Measurements from ENCODE around the gene THSD7A. TPM values are rescaled to one million over a fixed set of nuclear protein-coding genes. Genes with fewer than 3 reads are reported as not detected.

Gene THSD7A
- total and polyA plus RNA-seq, 2 experiments from 2014 or later, result 4.0 to 8.3 TPM

- WGBS (ENCODE audit: low lambda C conversion rate, missing lambda C conversion rate), result 92% methylated on average over 1 of the region's 1 CpG
- H3K36me3 ChIP-seq (replicated peaks; ENCODE audit: insufficient read depth, low read depth), result no peaks in the 10 kb centered on the region
- no peak overlapping the region for H3K27ac ChIP-seq
These were observed 462.3 kb downstream of the THSD7A start for GRCh38 chr7:11369696-11370095.

GRCh38 chr7:11366118-11366517 is 465.9 kb downstream of the THSD7A start:
- Histone ChIP-seq H3K4me1 (ENCODE audit: insufficient read depth) (no peaks in the 10 kb centered on the region), H2AFZ (no peak overlapping the region), H3K27me3 (no peaks in the 10 kb centered on the region), H4K20me1 (ENCODE audit: insufficient read depth, poor library complexity, severe bottlenecking) (no peaks in the 10 kb centered on the region), H3K79me2 (no peaks in the 10 kb centered on the region), H3K4me2 (no peak overlapping the region), H3K4me3 (no peak overlapping the region), H3K27ac (no peak overlapping the region), H3K9me2 (replicated peaks; ENCODE audit: insufficient read depth) (no peaks in the 10 kb centered on the region), H3K9me3 (ENCODE audit: low read depth) (no peaks in the 10 kb centered on the region), H3K36me3 (replicated peaks; ENCODE audit: insufficient read depth, low read depth) (no peaks in the 10 kb centered on the region)
- WGBS (ENCODE audit: low lambda C conversion rate, missing lambda C conversion rate), result 95% methylated on average over 4 of the region's 4 CpGs
- TF ChIP-seq EZH2phosphoT487 (IDR thresholded peaks at IDR 0.05; ENCODE audit: low read depth, severe bottlenecking, unreplicated experiment), result no peak
- TF ChIP-seq EZH2 (IDR thresholded peaks at IDR 0.05; ENCODE audit: borderline replicate concordance), result no peak
- TF ChIP-seq, protein P1, sequence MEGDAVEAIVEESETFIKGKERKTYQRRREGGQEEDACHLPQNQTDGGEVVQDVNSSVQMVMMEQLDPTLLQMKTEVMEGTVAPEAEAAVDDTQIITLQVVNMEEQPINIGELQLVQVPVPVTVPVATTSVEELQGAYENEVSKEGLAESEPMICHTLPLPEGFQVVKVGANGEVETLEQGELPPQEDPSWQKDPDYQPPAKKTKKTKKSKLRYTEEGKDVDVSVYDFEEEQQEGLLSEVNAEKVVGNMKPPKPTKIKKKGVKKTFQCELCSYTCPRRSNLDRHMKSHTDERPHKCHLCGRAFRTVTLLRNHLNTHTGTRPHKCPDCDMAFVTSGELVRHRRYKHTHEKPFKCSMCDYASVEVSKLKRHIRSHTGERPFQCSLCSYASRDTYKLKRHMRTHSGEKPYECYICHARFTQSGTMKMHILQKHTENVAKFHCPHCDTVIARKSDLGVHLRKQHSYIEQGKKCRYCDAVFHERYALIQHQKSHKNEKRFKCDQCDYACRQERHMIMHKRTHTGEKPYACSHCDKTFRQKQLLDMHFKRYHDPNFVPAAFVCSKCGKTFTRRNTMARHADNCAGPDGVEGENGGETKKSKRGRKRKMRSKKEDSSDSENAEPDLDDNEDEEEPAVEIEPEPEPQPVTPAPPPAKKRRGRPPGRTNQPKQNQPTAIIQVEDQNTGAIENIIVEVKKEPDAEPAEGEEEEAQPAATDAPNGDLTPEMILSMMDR (IDR thresholded peaks at IDR 0.05; ENCODE audit: poor library complexity), result no peak
- no peak for DNase-seq (ENCODE audit: low spot score)

More at GRCh38 chr7:11369696-11370095, 462.3 kb downstream of the THSD7A start:
- Histone ChIP-seq H3K9me2 (replicated peaks; ENCODE audit: insufficient read depth) (no peaks in the 10 kb centered on the region), H3K4me1 (ENCODE audit: insufficient read depth) (no peaks in the 10 kb centered on the region), H3K4me2 (no peak overlapping the region), H4K20me1 (ENCODE audit: insufficient read depth, poor library complexity, severe bottlenecking) (no peaks in the 10 kb centered on the region), H2AFZ (no peak overlapping the region), H3K27me3 (no peaks in the 10 kb centered on the region), H3K79me2 (no peaks in the 10 kb centered on the region), H3K4me3 (no peak overlapping the region), H3K9me3 (ENCODE audit: low read depth) (no peaks in the 10 kb centered on the region)
- no peak for DNase-seq (ENCODE audit: low spot score)
- TF ChIP-seq EZH2 (IDR thresholded peaks at IDR 0.05; ENCODE audit: borderline replicate concordance) (no peak), EZH2phosphoT487 (IDR thresholded peaks at IDR 0.05; ENCODE audit: low read depth, severe bottlenecking, unreplicated experiment) (no peak)
- TF ChIP-seq, protein P1 (IDR thresholded peaks at IDR 0.05; ENCODE audit: poor library complexity), result no peak

DNA sequence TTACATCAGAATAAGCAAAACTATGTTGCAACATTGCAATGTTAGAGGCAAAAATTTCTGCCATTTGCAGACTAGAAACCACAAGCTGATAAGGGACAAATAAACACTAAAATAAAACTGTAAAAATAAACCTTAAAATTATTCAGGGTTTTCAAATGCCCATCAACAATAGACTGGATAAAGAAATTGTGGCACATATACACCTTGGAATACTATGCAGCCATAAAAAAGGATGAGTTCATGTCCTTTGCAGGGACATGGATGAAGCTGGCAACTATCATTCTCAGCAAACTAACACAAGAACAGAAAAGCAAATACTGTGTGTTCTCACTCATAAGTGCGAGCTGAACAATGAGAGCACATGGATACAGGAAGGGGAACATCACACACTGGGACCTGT is 473.4 kb downstream of the THSD7A start:
- 81% methylated on average over 1 of the region's 1 CpG for WGBS (ENCODE audit: low lambda C conversion rate, missing lambda C conversion rate)
- H3K27ac ChIP-seq, result no peak overlapping the region
- H3K9me3 ChIP-seq (ENCODE audit: low read depth), result no peaks in the 10 kb centered on the region
- no peaks in the 10 kb centered on the region for H3K27me3 ChIP-seq
- H3K36me3 ChIP-seq (replicated peaks; ENCODE audit: insufficient read depth, low read depth), result no peaks in the 10 kb centered on the region
- no peak overlapping the region for H3K4me2 ChIP-seq
- H3K9me2 ChIP-seq (replicated peaks; ENCODE audit: insufficient read depth), result no peaks in the 10 kb centered on the region
- H3K4me3 ChIP-seq, result no peak overlapping the region
- no peak for DNase-seq (ENCODE audit: low spot score)
- no peak for TF ChIP-seq EZH2phosphoT487 (IDR thresholded peaks at IDR 0.05; ENCODE audit: low read depth, severe bottlenecking, unreplicated experiment)
- no peaks in the 10 kb centered on the region for H3K4me1 ChIP-seq (ENCODE audit: insufficient read depth)
- H4K20me1 ChIP-seq (ENCODE audit: insufficient read depth, poor library complexity, severe bottlenecking), result no peaks in the 10 kb centered on the region
- no peaks in the 10 kb centered on the region for H3K79me2 ChIP-seq
- no peak overlapping the region for H2AFZ ChIP-seq

- Histone ChIP-seq H3K9me3 (ENCODE audit: low read depth) (no peaks in the 10 kb centered on the region), H3K27me3 (no peaks in the 10 kb centered on the region), H3K4me2 (no peak overlapping the region), H3K9me2 (replicated peaks; ENCODE audit: insufficient read depth) (no peaks in the 10 kb centered on the region), H2AFZ (no peak overlapping the region), H3K79me2 (no peaks in the 10 kb centered on the region), H3K27ac (no peak overlapping the region), H3K4me1 (ENCODE audit: insufficient read depth) (no peaks in the 10 kb centered on the region), H3K4me3 (no peak overlapping the region), H4K20me1 (ENCODE audit: insufficient read depth, poor library complexity, severe bottlenecking) (no peaks in the 10 kb centered on the region), H3K36me3 (replicated peaks; ENCODE audit: insufficient read depth, low read depth) (no peaks in the 10 kb centered on the region)
- DNase-seq (ENCODE audit: low spot score), result no peak
- 63% methylated on average over 5 of the region's 5 CpGs for WGBS (ENCODE audit: low lambda C conversion rate, missing lambda C conversion rate)
- TF ChIP-seq EZH2 (IDR thresholded peaks at IDR 0.05; ENCODE audit: borderline replicate concordance) (no peak), EZH2phosphoT487 (IDR thresholded peaks at IDR 0.05; ENCODE audit: low read depth, severe bottlenecking, unreplicated experiment) (no peak)
- TF ChIP-seq, protein P1 (IDR thresholded peaks at IDR 0.05; ENCODE audit: poor library complexity), result no peak
These were observed 476.5 kb downstream of the THSD7A start for GRCh38 chr7:11355399-11356005.

Data from hepatocyte (in vitro differentiated cells).